B cell (primary cell): ENCODE measurements around the gene ENDOG.
"Not testable (repeated sequence)": the region's sequence is repeated elsewhere in the genome, so short reads cannot be mapped to it uniquely, and the experiment has no call there.

Experiments
- CTCF ChIP-seq: fragments of 200-600 bp; IDR thresholded peaks from one replicate; pipeline ENCODE4 v1.8.0; 2022; ENCODE audit warnings: antibody characterized with exemption, mild to moderate bottlenecking
- EZH2 ChIP-seq: IDR thresholded peaks from 2 replicates; pipeline ENCODE4 v1.6.1; 2012; ENCODE audit warnings: borderline replicate concordance, low read depth, mild to moderate bottlenecking, moderate library complexity, low read length; ENCODE audit not compliant: insufficient read depth, poor library complexity, severe bottlenecking

- TF ChIP-seq CTCF, EZH2: not testable (repeated sequence)
Observed at GRCh38 chr9:128852646-128853045, 34.3 kb downstream of the ENDOG start.
